ENCODE results near the gene XK.

DNA sequence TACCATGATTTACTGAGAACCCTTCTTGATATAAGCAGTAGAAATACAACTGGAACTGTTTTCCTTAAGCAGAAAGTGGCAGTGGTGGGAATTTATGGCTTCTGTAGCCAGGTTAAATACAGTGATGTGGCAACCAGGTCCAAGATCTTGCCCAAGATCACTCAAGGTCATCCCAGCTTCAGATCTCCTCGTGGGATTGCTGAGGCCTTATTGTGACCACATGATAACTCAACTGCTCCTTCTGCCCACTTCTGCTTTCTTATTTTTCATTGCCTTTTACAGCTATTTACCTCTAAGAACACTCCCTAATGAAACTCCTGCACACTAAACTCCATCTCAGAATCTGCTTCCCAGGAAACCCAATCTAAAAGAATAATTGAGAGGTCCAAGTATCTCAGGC is 81.8 kb downstream of the XK start:
- TF ChIP-seq, protein P1, sequence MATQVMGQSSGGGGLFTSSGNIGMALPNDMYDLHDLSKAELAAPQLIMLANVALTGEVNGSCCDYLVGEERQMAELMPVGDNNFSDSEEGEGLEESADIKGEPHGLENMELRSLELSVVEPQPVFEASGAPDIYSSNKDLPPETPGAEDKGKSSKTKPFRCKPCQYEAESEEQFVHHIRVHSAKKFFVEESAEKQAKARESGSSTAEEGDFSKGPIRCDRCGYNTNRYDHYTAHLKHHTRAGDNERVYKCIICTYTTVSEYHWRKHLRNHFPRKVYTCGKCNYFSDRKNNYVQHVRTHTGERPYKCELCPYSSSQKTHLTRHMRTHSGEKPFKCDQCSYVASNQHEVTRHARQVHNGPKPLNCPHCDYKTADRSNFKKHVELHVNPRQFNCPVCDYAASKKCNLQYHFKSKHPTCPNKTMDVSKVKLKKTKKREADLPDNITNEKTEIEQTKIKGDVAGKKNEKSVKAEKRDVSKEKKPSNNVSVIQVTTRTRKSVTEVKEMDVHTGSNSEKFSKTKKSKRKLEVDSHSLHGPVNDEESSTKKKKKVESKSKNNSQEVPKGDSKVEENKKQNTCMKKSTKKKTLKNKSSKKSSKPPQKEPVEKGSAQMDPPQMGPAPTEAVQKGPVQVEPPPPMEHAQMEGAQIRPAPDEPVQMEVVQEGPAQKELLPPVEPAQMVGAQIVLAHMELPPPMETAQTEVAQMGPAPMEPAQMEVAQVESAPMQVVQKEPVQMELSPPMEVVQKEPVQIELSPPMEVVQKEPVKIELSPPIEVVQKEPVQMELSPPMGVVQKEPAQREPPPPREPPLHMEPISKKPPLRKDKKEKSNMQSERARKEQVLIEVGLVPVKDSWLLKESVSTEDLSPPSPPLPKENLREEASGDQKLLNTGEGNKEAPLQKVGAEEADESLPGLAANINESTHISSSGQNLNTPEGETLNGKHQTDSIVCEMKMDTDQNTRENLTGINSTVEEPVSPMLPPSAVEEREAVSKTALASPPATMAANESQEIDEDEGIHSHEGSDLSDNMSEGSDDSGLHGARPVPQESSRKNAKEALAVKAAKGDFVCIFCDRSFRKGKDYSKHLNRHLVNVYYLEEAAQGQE (IDR thresholded peaks at IDR 0.05; ENCODE audit: low read depth): no peak
- TF ChIP-seq EP300 (IDR thresholded peaks at IDR 0.05; ENCODE audit: borderline replicate concordance): no peak
- no peak for TF ChIP-seq TAF1 (IDR thresholded peaks at IDR 0.05; ENCODE audit: low read depth)
- no peak for TF ChIP-seq RAD21 (IDR thresholded peaks at IDR 0.05; ENCODE audit: low read depth)
- TF ChIP-seq FOXM1 (IDR thresholded peaks at IDR 0.05; ENCODE audit: borderline replicate concordance, low read depth): no peak
- no peak for TF ChIP-seq EGR1 (IDR thresholded peaks at IDR 0.05)
- no peak for TF ChIP-seq CREB1 (IDR thresholded peaks at IDR 0.05; ENCODE audit: low read depth)
- no peak for TF ChIP-seq TCF12 (IDR thresholded peaks at IDR 0.05; ENCODE audit: low read depth)
- TF ChIP-seq, protein P2, sequence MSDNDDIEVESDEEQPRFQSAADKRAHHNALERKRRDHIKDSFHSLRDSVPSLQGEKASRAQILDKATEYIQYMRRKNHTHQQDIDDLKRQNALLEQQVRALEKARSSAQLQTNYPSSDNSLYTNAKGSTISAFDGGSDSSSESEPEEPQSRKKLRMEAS (IDR thresholded peaks at IDR 0.05): no peak
- no peak for TF ChIP-seq YY1 (IDR thresholded peaks at IDR 0.05; ENCODE audit: low read depth)
- TF ChIP-seq CEBPB (IDR thresholded peaks at IDR 0.05): no peak
- TF ChIP-seq NFIC (IDR thresholded peaks at IDR 0.05): no peak
- TF ChIP-seq TEAD4 (IDR thresholded peaks at IDR 0.05): no peak

All from Ishikawa (cell line).